DND-41 (cell line): ENCODE measurements around the gene SAP25.
"Not testable (repeated sequence)": the region's sequence is repeated elsewhere in the genome, so short reads cannot be mapped to it uniquely, and the experiment has no call there.

ENCODE experiments used
- ATAC-seq: fragments of 200-7000 bp; cut with Tn5 transposase; 3 replicates; pipeline ENCODE4 v1.9.1; 2021; ENCODE audit warnings: low read depth; ENCODE audit not compliant: insufficient read depth
- DNase-seq: peaks from one replicate; pipeline ENCODE4 v3.0.0-alpha.2; 2020
- H2AFZ ChIP-seq: 2 replicates; pipeline ENCODE4 v1.6.0; 2012; ENCODE audit warnings: low read depth, low read length
- H3K27ac ChIP-seq: 2 replicates; pipeline ENCODE4 v1.5.1; 2012; ENCODE audit warnings: low read length, inconsistent platforms
- H3K27me3 ChIP-seq: fragments of 200-600 bp; sonication (generic); 2 replicates; pipeline ENCODE4 v1.6.0; 2012; ENCODE audit warnings: low read length, mild to moderate bottlenecking, inconsistent platforms; ENCODE audit not compliant: insufficient read depth, poor library complexity
- H3K36me3 ChIP-seq: 2 replicates; pipeline ENCODE4 v1.5.1; 2012; ENCODE audit warnings: low read length, inconsistent platforms; ENCODE audit not compliant: insufficient read depth
- H3K4me1 ChIP-seq: 2 replicates; pipeline ENCODE4 v1.5.1; 2012; ENCODE audit warnings: mild to moderate bottlenecking, low read length; ENCODE audit not compliant: insufficient read depth
- H3K4me2 ChIP-seq: 2 replicates; pipeline ENCODE4 v1.6.0; 2012; ENCODE audit warnings: mild to moderate bottlenecking, moderate library complexity, low read length, inconsistent platforms; ENCODE audit not compliant: insufficient read depth
- H3K4me3 ChIP-seq, 2 experiments: fragments of 200-600 bp in 1 of 2; shearing (Covaris generic) in 1 of 2; 2 replicates each; pipeline ENCODE4 v1.5.1; 2012 to 2016; ENCODE audit warnings: inconsistent platforms in 2 of 2, low read length in 2 of 2, mild to moderate bottlenecking in 2 of 2, low read depth in 1 of 2, moderate library complexity in 1 of 2
- H3K79me2 ChIP-seq: 2 replicates; pipeline ENCODE4 v1.6.0; 2012; ENCODE audit warnings: low read length, inconsistent platforms; ENCODE audit not compliant: insufficient read depth
- H3K9ac ChIP-seq: 2 replicates; pipeline ENCODE4 v1.6.0; 2012; ENCODE audit warnings: low read depth, mild to moderate bottlenecking, inconsistent platforms, low read length, moderate library complexity
- H3K9me3 ChIP-seq: 2 replicates; pipeline ENCODE4 v1.5.1; 2012; ENCODE audit warnings: low read length, moderate library complexity, mild to moderate bottlenecking, inconsistent platforms; ENCODE audit not compliant: insufficient read depth, severe bottlenecking
- H4K20me1 ChIP-seq: 2 replicates; pipeline ENCODE4 v1.6.0; 2012; ENCODE audit warnings: low read length; ENCODE audit not compliant: insufficient read depth
- CTCF ChIP-seq: IDR thresholded peaks from 2 replicates; pipeline ENCODE4 v1.5.1; 2012; ENCODE audit warnings: borderline replicate concordance, low read length, moderate library complexity, mild to moderate bottlenecking; ENCODE audit not compliant: poor library complexity, severe bottlenecking; ENCODE audit errors: extremely low read depth
- EZH2 ChIP-seq: IDR thresholded peaks from 3 replicates; pipeline ENCODE4 v1.6.1; 2012; ENCODE audit warnings: borderline replicate concordance, low read depth, mild to moderate bottlenecking, moderate library complexity, low read length, inconsistent platforms; ENCODE audit not compliant: severe bottlenecking

SAP25 gene

GRCh38 chr7:100543586-100543985 is 30.1 kb downstream of the SAP25 start:
- Histone ChIP-seq H3K4me1 (peaks cover 14% of the 10 kb centered on the region), H3K27ac (no peak overlapping the region)

GRCh38 chr7:100541309-100541708 is 32.4 kb downstream of the SAP25 start:
- ATAC-seq, H2AFZ ChIP-seq, H3K27ac ChIP-seq, DNase-seq, H3K9me3 ChIP-seq, H3K4me3 ChIP-seq, H3K9ac ChIP-seq, H3K36me3 ChIP-seq, H3K27me3 ChIP-seq: not testable (repeated sequence)
- H3K4me2 ChIP-seq = 0 out of 2 replicates have a peak overlapping the region, but pooled peaks have one; percentile 11
- peaks cover 31% of the 10 kb centered on the region for H3K79me2 ChIP-seq
- H3K4me1 ChIP-seq = peaks cover 23% of the 10 kb centered on the region
- peaks cover 11% of the 10 kb centered on the region; the same call in 1 of the 2 replicates for H4K20me1 ChIP-seq

More at GRCh38 chr7:100543586-100543985, 30.1 kb downstream of the SAP25 start:
- DNase-seq = no peak
- Histone ChIP-seq H2AFZ (no peak overlapping the region), H3K4me3 (no peak overlapping the region), H3K9ac (no peak overlapping the region), H3K27me3 (no peaks in the 10 kb centered on the region), H3K9me3 (no peaks in the 10 kb centered on the region), H3K79me2 (peaks cover 33% of the 10 kb centered on the region), H3K4me2 (no peak overlapping the region), H4K20me1 (peaks cover 16% of the 10 kb centered on the region; the same call in 1 of the 2 replicates), H3K36me3 (peaks cover under 1% of the 10 kb centered on the region; the same call in 1 of the 2 replicates)
- ATAC-seq = no peak
- no peak for TF ChIP-seq EZH2
- no peak for TF ChIP-seq CTCF

DNA sequence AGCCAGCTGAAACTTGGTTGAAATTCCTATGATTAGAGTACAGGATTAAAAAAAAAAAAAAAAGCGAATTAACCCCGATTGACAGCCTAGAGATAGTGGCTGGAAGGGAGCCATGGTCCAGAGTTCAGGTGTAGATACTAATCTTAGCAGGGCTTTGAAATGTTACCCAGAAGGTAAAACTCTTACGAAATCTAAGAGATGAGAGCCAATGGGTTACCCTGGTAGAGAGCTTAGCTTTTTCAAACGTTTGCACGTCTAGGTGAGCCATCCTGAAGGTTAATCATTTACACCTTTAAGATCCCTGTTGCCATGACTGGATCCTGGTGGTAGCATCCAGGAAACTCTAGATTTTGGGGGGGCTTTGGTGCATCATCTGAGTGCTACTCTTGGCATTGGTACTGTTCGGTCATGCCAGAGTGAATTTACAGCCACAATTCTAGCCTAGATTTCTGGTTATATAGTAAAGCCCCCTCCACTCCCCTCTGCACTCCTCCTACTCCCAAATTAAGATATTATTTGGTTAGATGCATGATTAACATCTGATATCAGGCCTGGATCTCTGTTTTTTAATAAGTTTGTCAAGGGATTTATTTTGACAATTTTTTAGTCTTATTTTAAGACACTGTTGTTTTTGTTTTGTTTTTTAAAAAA is 33.5 kb downstream of the SAP25 start:
- TF ChIP-seq EZH2 (no peak), CTCF (no peak)
- Histone ChIP-seq H3K79me2 (peaks cover 30% of the 10 kb centered on the region), H3K9ac (peak overlapping the region; percentile 70), H3K4me3 (peak overlapping the region; percentile 71 to 82; a peak in 3 of 4 replicates), H2AFZ (peak overlapping the region; percentile 58), H4K20me1 (peaks cover 11% of the 10 kb centered on the region; the same call in 1 of the 2 replicates), H3K27me3 (no peaks in the 10 kb centered on the region), H3K27ac (no peak overlapping the region; the same call in 1 of the 2 replicates), H3K9me3 (no peaks in the 10 kb centered on the region), H3K4me2 (peak overlapping the region; percentile 99), H3K4me1 (peaks cover 23% of the 10 kb centered on the region), H3K36me3 (no peaks in the 10 kb centered on the region)
- no peak for DNase-seq
- ATAC-seq = no peak

DNA sequence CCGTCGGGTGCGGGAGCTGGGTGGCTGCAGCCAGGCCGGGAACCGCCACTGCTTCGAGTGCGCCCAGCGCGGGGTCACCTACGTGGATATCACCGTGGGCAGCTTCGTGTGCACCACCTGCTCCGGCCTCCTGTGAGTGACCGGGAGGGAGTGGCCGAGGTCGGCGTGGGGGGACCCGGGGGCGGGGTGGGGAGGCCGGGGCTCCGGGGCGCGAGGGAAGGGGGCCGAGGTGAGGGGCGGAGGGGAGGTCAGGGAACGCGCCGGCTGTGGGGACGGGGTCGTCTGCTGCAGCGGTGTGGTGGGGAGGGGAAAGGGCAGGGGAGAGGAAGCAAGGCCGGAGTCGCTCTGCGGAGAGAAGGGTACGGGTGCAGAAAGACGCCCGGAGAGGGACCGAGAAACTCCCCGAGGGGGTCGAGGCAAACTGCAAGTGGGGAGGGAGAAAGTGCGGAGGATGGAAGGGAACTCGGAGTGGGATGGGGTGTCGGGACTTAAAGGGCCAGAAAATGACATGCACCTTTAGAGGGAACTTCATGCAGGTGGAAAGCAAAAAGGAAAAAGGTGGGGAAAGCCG is 34.2 kb downstream of the SAP25 start:
- no peak for TF ChIP-seq CTCF
- TF ChIP-seq EZH2 = no peak
- Histone ChIP-seq H4K20me1 (peaks cover 11% of the 10 kb centered on the region; the same call in 1 of the 2 replicates), H3K4me1 (peaks cover 23% of the 10 kb centered on the region), H3K79me2 (peaks cover 30% of the 10 kb centered on the region), H3K4me3 (peak overlapping the region; percentile 71 to 82; a peak in 3 of 4 replicates), H3K36me3 (no peaks in the 10 kb centered on the region), H3K4me2 (peak overlapping the region; percentile 99), H3K9ac (peak overlapping the region; percentile 70), H3K27ac (peak overlapping the region; percentile 54), H3K27me3 (no peaks in the 10 kb centered on the region), H2AFZ (peak overlapping the region; percentile 70), H3K9me3 (no peaks in the 10 kb centered on the region)
- DNase-seq (peak; percentile 21), ATAC-seq (no peak)
